ENCODE data around the gene S100P.
"Not testable (repeated sequence)": the region's sequence is repeated elsewhere in the genome, so short reads cannot be mapped to it uniquely, and the experiment has no call there.

The S100P gene

GRCh38 chr4:6672541-6673190, 21.0 kb upstream of the S100P start:
- DNase-seq: not testable (repeated sequence)

DNA sequence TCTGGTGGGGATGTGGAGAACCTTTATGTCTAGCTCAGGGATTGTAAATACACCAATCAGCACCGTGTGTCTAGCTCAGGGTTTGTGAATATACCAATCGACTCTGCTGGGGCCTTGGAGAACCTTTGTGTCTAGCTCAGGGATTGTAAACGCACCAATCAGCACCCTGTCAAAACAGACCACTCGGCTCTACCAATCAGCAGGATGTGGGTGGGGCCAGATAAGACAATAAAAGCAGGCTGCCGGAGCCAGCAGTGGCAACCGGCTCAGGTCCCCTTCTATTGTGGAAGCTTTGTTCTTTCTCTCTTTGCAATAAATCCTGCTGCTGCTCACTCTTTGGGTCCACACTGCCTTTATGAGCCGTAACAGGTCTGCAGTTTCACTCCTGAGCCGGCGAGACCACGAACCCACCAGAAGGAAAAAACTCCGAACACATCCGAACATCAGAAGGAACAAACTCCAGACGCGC, 20.5 kb upstream of the S100P start:
- DNase-seq: peak; percentile 35

DNA sequence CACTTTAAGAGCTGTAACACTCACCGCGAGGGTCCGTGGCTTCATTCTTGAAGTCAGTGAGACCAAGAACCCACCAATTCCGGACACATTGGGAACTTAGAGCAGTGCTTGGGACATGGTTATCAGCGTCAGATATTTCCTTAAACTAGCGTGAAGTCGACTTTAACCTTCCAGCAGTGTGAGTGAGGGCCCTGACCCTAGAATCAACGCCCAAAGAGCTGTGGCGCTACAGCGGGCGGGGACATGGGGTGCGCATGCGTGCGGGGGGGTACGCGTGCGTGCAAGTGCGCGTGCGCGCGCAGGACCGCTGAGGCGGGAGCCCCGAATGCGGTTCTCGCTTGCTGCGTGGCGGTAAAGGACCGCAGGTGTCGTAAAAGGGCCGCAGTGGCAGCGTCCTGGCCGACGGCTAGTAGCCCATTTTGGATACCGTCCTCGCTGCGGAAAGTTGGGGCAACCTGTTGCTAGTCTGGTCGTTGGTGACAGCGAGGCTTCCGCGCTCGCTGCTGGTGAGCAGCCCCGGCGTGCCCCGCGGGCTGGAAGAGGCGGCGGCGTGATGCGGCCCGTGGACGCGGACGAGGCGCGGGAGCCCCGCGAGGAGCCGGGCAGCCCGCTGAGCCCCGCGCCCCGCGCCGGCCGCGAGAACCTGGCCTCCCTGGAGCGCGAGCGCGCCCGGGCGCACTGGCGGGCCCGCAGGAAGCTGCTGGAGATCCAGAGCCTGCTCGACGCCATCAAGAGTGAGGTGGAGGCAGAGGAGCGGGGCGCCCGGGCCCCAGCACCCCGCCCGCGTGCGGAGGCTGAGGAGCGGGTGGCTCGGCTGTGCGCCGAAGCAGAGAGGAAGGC, 19.8 kb upstream of the S100P start:
- DNase-seq: peak; percentile 91

DNA sequence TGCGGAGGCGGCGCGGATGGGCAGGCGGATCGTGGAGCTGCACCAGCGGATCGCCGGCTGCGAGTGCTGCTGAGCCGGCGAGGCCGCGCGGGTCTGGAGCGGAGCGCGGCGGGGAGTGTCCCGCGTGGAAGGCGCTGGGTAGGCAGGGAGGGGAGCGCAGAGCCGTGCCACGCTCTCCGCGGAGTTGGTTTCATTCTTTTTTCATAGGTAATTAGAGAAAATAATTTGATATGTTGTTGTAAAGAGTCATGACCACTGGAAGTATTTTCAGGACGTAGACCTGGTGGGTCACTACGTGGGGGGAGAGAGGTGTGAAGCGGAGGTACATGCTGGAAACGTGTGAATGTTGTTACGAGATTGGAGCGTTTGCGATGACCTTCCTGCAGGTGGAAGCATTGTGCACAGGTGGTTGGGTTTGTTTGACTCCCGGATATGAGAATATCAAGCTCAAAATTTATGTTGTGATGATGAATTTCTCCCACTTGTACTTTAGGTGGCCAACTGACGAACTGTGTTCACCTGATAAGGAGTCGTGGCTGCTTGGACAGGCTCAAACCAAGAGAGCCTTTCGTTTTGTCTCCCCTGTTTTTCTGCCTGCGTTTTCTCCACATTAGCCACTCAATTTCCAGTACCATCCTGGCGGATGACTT, 19.1 kb upstream of the S100P start:
- DNase-seq: peak; percentile 80

GRCh38 chr4:6676722-6677558, 16.7 kb upstream of the S100P start:
- DNase-seq: no peak

DNA sequence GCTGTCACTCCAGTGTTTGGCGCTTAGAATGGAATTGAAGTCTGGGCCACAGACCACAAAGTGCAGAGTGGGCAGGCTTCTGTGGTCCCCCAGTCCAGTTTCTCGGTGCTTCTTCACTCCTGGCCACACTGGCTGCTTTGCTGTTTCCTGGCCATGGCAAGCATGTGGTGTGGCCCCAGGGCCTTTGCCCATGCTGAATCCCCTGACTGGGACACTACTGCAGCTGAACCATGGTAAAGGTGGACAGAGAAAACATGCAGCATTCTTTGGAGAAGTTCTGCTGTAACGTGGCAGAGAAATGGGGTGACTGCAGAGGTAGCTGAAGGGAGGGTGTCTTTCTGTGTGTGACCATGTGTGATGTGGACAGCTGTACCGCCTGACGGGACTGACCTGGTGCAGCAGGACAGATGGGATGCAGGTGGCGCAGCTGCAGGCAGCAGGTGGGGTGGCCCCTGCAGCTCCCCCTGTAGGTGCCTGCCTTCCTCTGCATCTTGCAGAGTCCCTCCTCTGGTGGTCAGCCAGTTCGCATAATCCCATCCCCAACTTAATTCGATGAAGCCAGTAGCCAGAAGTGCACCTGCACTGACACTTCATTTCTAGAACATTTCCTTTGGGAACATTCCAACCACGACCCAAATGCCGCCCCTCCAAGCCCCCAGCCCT, 13.2 kb upstream of the S100P start:
- DNase-seq: no peak

DNA sequence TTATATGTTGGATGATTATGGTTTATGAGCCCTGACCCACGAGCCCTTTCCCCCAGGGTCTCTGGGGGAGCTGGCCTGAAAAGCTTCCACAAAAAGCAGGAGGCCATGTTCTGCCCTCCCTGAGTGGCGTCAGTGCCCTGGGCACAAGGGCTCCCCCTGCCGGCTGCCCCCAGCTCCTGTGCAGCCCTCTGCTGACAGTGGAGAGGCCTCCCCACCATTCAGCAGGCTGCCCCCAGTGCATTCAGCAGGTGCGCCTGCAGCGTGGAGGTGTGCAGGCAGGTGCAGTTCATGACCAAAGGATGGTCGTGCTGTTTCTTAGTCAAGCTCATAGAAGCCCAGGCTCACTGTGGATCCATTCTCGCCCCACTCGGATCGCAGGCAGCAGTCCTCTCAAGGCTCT, 12.5 kb upstream of the S100P start:
- no peak for DNase-seq

DNA sequence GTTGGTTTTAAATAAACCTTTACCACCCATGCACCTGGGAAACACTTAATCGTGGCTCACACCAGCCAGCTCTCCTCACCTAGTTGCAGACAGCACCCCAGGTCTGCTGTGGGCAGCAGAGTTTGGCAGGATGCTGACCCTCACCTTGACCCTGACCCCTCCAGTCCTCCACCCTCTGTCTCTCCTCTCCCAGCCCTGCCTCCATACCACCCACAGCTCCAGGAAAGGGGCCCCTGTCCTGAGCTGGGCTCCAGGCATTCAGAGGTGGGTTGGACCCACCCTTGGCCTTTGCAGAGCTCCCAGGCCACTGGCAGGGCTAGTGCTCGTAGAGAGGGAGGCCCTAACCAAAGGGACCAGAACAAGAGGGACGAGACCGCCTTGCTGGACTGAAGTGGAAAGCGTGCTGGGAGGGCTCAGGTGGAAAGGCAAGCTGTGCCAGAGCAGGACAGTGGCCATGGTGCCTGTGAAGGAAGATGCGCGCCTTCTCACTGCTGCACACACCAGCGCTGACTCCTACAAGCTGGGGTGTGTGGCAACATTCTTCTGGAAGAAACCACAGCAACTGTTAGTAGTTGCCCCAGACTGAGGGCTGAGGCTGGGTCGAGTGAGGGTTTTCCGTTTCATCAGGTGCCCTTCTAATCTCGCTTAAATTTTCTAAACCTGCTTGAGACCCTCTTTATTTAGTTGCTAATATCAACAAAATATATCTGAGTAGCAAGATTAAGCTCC, 10.7 kb upstream of the S100P start:
- DNase-seq: no peak

GRCh38 chr4:6684656-6685055, 9.0 kb upstream of the S100P start:
- DNase-seq: no peak

GRCh38 chr4:6686104-6686787, 7.4 kb upstream of the S100P start:
- no peak for DNase-seq

DNA sequence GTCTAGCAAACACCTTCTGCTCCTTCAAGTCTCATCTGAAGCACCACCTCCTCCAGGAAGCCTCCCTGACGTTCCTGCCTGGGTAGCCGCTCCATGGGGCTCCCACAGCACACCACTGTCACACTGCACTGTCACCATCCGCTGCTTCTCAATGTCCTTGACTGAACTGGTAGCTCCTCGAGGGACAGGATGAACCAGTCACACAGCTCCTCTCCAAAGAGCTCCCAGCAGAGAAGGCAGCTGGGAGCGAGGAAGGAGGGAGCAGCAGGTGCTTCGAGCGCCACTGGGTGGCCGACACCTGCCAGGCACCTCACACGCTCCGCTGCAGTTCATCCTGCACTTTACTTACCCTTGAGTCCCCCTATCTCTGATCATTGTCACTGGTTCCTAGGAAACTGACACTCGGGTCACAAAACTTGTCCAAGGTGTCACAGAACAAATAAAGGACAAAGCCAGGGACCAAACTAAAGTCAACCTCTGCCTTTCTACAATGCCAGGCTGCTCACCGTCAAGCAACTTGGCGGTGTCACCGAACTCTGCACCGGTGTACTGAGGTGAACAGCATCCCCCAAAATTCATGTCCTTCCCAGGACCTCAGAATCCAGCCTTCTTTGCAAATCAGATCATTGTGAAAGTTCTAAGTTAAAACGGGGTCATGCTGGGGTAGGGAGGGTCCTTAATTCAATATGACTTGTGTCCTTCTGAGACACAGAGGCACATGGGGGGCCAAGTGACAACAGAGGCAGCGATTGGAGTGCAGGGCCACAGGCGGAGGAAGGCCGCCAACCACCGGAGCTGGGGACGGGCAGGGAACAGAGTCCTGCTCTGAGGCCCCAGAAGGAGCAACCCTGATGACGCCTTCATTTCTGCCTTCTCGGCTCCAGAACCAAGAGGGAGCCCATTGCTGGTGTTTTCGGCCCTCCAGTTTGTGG, 5.5 kb upstream of the S100P start:
- DNase-seq: no peak

- DNase-seq: no peak
Observed at GRCh38 chr4:6688879-6689505, 4.7 kb upstream of the S100P start.

DNA sequence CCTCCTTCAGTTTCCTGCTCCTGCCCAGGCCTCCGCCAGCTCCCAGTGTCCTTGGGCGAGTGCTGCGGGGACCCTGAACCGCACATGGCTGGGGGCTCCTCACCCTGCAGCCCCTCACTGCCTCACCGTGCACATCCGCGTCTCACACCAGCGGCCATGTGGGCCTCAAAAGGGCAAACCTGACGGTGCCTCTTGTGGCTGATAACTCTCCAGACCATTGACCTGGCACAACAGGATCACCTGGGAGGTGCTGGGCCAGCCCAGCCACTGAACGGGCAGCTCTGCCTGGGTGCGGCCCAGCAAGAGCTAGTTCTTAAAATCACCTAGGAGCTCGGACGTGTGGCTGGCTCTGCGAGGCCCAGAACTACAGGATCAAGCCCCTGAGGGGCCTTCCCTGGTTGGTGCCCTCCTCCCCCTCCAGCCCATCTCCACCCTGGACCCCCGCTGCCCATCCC, 4.1 kb upstream of the S100P start:
- no peak for DNase-seq

DNA sequence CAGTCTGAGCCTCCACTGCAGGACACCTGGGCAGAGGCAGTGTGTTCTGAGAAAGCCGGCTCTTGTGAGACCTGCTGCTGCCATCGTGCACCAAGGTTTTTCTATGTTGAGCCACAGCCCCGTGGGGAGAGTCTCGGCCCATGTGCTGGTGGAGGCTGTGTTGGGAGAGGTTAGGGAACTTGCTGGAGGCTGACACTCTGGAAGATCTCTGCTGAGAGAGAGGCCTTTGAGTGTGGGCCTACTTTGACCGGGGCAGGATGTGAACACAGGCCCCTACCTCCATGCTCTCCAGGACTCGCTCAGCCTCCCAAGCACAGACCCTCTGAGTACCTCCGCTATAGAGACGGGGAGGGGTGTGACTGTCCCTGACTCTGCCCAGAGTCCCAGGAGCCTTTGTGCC, 1.3 kb upstream of the S100P start:
- DNase-seq: no peak

DNA sequence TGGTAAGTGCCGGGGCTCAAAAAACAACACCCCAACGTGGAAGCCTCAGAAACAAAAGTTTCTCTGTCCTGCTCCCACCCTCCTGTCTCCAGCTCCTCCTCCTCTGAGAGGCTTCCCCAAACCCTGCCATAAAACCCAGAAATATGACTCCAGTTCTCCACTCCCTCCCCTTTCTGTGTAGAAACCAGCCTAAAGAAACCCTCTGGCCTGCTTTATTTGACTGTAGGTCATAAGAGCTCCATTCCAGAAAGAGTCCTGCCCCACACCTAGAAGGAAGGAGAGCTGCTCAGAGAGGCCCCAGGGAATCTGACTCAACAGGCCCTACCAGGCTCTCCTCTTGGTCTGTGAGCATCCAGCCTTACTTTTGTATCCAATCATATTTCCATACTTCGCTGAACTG, 872 bp upstream of the S100P start:
- no peak for DNase-seq

- no peak for DNase-seq
Observed at GRCh38 chr4:6694177-6694901, 661 bp downstream of the S100P start.

DNA sequence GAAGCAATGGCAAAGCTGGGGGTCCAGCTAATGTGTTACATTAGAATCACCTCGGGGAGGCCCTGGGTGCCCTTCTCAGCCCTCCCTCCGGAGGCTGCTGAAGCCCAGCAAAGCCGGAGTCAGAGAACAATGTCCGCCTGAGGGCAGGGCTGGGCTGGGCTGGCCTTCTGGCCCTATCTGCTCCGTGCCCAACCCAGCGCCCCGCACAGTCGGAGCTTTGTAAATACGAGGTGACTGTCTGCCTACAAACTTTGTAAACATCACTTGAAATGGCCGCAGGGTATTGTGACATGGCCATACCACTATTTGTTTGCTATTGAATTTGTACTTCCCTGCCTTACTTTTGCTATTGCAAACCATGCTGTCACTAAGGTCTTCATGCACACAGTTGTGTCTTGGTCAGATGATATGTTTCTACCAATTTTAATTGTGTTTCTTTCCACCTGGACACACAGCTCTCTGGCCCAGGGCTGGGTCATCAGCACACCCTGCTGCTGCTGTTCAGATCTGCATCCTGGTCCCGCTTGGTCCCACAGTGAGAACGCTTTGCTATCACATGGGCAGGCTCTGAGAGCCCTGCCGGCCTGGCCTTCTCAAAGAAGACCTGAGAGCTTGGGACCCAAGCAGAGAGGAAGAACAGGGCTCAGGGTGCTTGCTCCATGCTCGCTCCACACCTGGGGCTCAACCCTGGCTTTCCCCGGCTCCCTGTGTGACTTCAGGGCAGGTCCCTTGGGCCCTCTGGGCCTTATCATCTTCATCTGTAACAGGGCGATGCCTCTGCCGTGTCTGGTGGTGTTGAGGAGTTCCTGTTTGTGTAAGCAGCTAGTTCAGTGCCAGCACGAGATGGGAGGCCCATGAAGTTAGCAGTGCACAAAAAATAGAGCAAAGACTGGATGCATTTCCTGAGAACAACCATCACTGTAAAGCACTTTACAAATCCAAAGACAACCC, 2.3 kb downstream of the S100P start:
- no peak for DNase-seq
